ENCODE measurements around the gene CCT2.

The CCT2 gene

GRCh38 chr12:69639400-69640016, 54.2 kb downstream of the CCT2 start:
- DNase-seq (ENCODE audit: extremely low read depth in 1 of 2, low read depth in 1 of 2) = peak; percentile 1 to 46

GRCh38 chr12:69641546-69641945, 56.3 kb downstream of the CCT2 start:
- DNase-seq (ENCODE audit: extremely low read depth in 1 of 2, low read depth in 1 of 2) = no peak

GRCh38 chr12:69642531-69642930, 57.3 kb downstream of the CCT2 start:
- DNase-seq (ENCODE audit: extremely low read depth in 1 of 2, low read depth in 1 of 2) = no peak

GRCh38 chr12:69644511-69644910, 59.3 kb downstream of the CCT2 start:
- DNase-seq (ENCODE audit: extremely low read depth in 1 of 2, low read depth in 1 of 2) = no peak

- no peak for DNase-seq (ENCODE audit: extremely low read depth in 1 of 2, low read depth in 1 of 2)
These were observed 59.8 kb downstream of the CCT2 start for GRCh38 chr12:69645031-69645430.

GRCh38 chr12:69647178-69647577, 61.9 kb downstream of the CCT2 start:
- DNase-seq (ENCODE audit: extremely low read depth in 1 of 2, low read depth in 1 of 2) = no peak

- DNase-seq (ENCODE audit: extremely low read depth in 1 of 2, low read depth in 1 of 2) = no peak
These were observed 63.2 kb downstream of the CCT2 start for GRCh38 chr12:69648476-69648875.

- DNase-seq (ENCODE audit: extremely low read depth in 1 of 2, low read depth in 1 of 2) = no peak
These were observed 64.3 kb downstream of the CCT2 start for GRCh38 chr12:69649529-69649928.

Measured in activated CD8-positive, alpha-beta memory T cell treated with anti-CD3 and anti-CD28 coated beads for 1 hour (primary cell).